NCI-H2029 (cell line): ENCODE measurements around the gene NEK6.
A peak's percentile ranks its signal among the peaks of the same experiment; 100 is the strongest.

Source experiments
- DNase-seq: peaks from one replicate; lab custom pipeline; 2025; lab: John Stamatoyannopoulos, UW

The NEK6 gene

DNA sequence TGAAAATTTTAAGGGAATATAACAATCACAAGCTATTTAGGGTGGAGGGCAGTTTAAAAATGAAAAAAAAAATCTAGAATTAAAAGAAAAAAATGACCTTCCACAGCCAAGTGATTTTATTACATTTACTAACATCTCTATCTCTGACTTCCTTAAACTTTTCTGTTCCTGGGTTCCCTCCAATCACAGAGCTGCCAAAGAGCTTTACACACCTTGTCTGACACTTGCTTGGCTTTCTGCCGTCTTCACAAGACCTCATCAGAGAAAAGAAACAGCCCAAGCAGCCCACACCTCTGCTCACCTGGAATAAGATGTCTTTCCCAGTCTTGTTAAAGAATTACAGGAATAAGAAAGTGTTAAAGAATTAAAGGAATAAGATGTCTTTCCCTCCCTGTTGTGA is 118.6 kb downstream of the NEK6 start:
- no peak for DNase-seq

DNA sequence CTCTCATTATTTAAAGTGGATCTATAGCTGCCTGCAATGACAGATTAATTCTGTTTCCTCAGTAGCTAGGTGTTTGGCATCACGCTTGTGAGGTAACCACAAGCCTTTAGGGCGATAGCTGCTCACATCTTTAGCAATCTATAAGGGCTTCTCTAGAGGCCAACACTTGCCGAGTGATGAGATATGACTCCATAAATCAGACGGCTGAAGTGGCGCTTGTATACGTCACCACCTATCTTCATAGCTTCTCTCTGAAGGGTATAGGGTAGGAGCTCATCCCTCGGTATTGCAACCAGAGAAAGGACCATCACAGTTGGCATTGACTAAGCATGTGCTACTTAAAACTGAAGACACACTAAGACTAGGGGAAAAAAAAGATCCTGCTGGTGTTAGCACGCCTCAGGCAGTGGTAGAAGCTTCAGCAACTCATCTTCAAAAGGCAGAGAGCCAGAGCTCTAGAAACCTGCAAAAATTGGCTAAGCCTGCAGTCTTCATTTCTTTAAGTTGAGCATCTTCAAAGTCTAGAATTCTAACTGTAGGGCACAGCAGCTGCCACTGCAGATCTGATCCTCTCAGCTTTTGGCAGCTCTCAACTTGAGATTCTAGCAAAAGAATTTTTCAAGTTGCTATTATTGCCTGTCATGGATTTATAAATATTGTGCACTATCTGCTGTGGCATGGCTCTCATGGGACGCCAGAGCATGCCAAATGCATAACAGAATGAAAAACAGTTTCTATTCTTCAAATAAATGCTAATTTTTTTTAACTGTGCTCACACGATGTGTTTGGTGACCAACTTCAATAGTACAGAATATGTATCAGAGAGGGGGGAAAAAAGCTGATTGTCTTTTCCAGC is 120.0 kb downstream of the NEK6 start:
- DNase-seq, result no peak

DNA sequence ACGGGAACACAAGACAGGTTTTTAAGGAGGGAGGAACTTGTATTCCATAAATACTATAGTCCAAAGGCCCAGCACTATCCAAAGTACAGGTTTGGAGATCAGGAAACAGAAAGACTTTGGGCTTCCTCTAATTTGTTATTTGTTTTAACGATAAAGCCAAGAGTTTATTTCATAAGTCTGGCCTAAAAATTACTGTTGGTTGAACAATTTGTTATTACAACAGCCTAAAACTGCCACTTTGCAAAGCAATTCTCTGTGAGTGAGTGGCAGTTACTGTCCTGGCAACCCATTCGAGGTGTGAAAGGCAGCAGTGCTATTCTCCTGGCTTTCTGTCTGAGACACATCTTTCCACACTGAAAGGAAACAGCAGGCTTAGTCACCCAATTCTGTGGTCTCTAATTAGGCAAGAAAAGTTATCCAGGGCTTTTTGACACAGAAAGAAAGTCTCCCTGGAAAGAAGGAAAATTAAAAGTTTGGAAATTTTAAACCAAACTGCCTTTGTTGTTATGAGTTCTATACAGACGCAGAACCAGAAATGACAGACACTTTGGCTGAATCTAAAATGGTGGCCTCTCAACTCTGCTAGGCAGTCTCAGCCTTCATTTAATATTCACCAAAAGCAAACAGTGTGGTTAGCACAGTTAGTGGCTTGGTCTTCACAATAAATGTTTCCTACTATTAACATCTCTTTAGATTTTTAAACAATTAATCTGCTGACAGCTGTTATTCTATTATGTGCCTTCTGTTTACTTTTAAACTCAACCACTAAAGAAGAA is 123.6 kb downstream of the NEK6 start:
- DNase-seq, result peak; percentile 46

DNA sequence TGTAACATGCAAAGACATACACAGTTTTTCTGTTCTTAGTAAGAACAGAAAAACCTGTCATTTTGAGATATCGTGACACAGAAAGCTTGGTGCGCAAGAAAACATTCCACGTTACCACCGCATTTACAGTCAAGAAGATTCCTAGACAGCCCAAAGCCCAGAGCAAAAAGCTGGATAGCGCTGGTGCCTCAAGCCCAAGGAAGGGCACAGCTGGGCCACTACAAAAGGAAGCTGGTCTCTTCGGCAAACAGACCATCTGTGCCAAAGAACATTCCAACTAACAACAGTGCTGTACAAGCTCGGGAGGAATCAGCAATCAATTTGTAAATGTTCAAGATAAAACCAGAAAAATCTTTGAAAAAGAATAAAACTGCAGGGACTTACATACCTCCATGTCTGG is 126.5 kb downstream of the NEK6 start:
- peak; percentile 48 for DNase-seq

DNA sequence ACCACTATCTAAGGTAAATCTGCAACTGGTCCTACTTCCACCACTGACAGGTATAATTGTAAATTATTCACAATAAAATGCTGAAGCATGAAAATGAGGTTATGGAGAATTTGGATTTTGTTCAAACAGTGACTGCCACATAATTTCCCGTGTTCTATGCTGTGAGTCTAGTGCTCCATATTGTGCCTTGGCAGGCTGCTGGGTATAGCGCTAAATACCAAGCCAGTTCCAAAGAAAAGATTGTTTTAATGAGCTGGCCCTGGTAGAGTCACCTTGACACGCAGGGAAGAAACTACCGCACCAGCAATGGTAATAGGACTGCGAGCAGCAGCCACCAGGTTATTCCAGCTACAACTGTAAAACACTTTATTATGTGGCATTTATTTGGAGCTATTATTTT is 127.1 kb downstream of the NEK6 start:
- peak; percentile 73 for DNase-seq

DNA sequence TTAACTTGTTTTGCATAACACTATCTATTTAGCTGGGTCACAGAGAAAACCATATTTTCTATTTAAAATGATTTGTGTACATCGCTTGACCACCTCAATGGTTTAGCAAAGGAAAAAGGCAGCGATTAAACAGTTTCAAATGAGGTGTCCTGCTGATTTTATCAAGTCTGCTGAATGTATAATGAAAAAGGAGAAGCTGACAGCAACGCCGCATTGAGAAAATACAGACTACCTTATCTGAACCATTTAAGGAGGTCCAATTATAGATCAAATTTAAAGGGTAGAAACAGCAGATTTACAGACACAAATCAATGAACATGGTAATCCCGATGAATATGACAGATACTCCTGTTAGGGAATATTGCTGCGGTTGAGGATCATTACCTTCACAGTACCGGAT is 127.9 kb downstream of the NEK6 start:
- no peak for DNase-seq

DNA sequence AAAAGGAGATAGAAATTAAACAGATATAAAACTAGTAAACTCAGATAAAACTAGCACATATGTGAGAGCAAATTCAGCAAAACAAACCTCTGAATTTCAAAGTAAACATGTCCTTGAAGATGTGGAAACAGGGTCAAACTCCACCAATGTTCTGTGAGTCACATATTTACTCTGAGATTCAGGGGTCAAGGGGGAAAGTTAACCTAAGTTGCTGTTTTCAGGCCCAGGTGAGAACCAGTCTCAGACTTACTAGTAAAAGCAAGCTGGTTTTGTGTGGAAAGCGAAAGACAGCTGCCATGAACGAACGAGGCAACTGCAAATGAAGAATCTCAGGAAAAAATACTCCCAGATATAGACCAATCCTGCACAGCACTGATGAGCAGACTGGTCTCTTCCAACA is 128.5 kb downstream of the NEK6 start:
- DNase-seq, result no peak

DNA sequence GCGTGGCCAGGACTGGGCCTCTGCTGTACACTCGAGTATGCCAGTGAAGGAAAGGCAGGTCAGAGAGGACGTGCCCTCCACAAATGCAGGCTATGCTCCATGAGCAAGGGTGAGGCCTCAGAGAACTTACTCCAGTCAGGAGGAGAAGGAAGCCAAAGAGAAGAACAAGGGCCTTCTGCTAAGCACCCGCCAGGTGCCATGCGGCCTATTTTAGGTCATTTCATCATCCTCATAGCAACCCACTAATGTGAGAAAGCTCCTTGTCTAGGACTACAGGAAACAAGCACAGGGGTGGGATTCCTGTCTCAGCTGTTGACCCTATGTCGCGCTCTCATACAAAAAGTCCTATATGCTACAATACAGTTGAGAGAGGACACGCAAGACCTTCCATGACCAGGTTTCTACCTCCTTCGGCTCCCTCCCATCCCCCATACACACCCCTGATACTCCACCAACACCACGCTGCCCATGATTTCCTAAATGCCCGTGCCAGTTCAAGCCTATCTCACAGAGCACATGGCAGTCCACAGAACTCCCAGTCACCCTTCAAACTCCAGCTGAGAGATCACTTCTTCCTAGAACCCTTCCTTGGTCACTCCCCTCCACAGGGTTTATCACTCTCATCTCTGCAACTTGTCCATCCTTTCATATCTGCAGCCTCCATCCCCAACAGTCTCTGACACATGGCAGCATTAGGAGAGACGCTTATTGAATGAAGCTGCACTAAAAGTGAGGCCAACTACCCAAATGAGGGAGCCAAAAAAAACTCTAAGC is 130.7 kb downstream of the NEK6 start:
- peak; percentile 26 for DNase-seq

DNA sequence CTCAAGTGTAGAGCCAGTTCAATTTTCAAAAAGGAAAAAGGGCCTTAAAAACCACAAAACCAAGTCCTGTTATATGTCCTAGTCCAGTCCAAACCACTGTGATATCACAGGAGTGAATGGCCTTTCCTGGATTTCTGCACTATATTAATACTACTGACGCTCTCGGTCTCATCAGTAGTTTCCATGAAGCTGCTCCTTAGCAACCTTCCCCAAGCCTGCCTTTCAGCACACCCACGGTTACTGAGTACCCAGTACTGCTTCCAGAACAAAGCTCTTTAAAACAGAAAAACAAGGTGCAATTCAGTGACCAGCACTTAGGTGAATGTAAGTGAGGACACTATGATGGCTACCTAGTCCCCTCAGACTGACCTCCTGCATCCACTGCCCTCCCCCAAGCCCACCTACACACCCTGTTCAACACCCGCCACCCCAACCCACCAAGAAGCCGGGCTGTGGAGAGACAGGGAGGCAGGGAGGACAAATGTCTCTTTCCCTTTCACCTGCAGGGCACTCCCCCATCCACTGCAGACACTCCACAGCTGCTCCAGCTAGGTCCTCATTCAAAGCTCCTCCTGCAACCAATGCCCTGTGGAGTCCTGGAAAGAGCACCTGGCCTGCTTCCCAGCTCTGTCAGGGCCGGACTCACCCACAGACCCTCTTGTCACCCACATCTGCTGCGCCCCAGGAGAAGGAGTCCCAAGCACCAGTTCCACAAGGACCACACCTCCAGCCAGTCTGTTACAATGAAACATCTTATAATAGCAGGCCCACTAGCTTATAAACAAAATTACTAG is 131.6 kb downstream of the NEK6 start:
- peak; percentile 55 for DNase-seq

DNA sequence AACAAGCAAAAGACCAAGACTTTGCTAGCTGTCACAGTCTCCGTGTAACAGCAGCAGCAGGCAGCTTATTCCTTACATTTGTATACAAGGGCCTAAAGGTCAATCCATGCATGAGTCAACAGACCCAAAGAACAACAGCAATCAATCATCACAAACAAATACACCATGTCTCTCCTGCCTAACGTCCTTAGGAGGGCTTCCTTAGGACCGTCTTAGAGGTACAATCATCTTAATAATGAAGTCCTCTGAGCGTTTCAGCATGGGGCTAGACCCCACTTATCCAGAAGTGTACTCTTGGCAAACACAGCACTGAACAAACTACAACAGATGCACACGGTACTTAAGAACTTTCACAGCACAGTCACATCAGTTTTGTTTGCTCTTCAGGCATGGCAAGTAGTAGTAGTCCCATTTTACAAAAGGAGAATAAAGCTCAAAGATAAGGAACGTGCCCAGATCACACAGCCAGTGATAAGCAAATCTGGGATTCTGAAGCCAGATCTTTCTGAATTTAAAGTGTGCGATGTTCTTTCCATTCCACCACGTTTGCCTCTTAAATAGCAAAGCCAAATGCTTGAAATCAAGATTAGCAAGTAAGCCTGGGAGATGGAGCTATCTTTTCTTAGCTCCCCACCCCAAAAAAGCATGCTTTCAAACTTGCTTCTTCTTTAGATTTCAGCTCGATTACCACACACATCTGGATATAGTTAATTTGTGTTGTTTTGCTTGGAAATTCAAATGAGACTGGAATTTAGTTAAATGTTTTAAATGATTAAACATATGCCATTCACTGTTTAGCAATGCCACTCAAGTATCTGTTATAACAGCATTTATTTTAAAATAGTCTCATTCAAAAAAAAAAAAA is 133.3 kb downstream of the NEK6 start:
- DNase-seq, result no peak

DNA sequence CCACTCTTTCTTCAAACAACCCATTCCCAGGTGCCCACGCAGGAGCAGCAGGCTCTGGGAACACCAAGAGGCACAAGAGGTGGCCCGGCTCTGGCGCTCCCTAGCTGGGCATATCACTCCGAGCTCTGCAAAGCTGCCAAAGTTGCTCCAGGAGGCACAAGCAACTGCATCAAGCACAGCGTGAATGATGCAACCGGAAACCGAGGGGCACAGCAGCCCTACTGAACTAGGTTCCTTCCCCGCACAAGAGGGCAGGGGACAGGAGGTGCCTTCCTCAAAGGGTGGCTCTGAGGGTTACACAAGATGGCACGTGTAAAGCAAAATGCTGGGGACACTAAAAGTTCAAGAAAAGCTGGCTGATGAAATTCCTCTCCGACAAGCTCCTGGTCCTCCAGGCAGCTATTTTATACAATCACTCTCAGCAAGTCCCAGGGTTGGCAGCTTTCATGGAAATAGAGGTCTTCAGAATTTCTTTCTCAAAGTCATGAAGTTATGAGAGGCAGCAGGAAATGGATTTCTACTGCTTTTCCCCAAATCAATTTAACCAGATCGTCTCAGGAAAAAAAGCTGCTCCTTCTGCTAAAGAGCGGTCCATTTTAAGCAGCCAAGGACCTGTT is 134.6 kb downstream of the NEK6 start:
- DNase-seq, result no peak

DNA sequence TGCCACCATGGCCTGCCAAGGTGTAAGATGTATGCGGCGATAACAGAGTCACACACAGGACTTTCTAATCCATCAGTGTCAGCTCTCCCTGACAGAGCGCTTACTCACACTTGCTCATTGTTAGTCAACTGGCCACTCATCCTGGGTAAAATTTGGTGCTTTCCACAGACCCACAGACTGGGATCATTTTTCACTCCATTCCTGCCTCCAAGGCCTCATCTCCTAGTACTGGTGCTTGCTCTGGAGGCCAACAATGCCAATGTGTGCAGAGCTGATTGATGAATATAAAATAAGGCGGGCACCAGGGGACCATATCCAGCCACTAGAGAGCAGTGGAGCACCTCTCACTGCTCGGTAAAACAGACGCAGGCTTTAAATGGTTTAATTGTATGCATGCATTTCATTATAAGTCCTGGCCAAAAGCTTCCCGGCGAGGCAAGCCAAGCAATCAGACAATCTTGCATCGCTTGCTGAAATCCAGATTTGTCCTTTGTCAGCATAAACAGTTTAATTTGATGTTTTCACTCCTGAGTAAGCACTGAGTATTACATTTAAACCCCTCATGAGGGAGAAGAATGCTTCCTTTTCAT is 135.2 kb downstream of the NEK6 start:
- DNase-seq, result no peak

DNA sequence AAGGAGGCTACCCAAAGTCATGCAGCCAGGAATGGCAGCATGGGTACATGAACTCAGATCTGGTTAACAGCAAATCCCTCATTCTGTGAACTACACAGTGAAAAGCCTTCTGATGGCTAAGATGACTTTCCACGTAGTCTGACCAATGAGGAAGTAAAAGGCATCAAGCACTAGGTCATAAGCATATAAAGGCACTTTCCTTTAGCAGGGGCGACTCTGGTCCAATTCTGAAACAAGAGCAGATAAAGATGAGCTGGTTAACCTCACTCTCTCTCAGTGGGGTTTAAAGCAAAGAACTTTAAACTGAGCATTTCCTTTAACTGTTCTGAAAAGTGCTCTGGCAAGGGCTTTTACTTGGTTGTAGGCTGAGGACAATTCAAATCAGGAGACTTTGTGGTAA is 136.4 kb downstream of the NEK6 start:
- DNase-seq, result no peak

DNA sequence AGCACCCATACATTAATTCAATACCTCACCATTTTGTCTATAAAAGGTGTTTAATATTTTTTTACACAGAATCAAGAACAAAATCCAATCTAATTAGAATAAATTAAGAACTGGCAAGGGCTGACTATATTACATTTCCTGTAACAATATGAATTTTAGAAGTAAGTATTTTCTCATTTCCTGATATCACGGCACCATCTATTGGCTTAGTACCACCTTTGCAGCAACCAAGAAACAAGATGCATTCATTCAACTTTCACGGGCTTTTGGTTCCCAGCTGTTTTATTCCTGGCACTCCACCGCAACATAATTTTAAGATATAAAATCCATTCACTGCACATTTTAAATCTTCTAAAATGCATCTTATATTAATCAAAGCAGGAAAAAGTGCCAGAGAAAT is 136.8 kb downstream of the NEK6 start:
- DNase-seq, result no peak

DNA sequence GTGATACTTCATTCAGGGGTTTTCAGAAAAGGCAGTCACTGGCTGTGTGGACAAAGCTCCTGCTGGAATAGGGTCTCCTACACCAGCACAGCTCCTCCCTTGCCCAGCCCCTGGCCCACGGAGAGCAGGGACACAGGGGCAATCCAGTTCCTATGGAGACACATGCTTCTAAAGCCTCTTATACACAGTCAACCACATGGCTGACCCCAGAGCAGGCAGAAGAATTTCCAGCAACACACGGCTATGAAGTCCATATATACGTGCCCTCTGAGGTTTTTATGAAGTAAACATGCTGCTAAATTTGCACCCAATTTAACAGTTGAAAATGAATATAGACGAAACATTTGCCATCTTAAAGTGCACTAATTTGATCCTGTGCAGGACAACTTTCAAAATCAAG is 138.1 kb downstream of the NEK6 start:
- DNase-seq, result no peak

DNA sequence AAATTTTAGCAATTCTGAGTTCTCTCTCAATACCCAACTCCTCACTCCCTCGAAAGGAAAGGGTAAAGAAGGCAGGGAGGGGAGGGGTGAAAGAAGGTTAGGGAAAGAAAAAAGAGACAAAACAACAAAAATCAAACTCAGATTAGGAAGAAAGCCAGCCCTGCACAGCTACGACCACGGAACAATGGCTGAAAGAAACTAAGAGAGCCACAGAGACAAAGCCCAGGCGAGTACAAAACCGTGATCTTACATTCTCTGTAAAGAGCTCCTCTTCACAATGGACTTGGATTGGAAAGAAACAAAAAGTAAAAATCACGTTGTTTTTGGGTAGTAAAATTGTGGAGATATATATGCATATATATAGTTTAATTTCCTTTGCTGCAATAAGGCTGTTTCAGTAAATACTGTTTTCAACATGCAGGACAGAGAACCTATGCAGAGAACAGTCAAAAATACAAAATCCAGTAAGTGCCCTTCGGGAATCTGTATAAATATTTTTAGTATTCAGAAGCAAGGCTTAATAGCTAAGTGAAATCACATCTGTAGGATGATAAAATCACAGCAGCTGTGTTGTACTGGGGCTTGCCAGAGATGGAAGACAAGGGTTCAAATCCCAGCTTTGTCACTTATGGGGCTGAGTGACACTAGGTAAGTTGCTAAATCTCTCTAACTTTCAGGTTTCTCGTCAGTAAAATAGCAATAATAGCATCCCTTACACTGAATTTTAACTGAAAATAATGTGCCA is 140.6 kb downstream of the NEK6 start:
- no peak for DNase-seq

DNA sequence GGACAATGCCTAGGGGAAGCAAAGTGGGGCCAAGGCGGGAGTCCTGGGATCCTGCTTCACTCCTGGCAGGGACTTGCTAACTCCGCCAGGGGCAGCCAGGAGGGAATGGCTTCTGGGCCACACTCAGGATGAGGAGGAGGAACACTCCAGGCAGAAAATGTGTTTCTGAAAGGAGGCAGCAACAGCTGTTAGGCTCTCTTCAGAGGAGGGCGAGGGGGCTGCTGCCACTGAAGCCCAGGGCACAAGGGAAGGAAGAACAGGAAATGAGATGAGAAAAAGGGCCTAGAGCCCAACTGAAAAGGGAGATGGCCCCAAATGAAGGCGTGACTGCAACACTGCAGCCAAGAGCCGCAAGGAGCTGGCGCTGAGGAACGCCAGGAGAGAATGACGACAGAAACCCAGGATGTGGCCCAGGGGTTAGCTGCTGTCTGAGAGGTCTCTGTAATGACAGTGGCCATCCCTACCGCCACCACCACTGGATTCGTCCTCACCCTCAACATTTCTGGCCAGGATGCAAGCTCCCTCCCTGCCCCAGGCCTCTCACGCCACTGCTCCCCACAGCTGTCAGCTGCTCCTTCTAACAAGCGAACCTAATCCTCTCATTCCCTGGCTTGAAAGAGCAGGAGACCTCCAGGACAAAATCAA is 141.7 kb downstream of the NEK6 start:
- DNase-seq, result no peak
